ENCODE measurements around the gene LCTL. TPM values are rescaled to one million over a fixed set of nuclear protein-coding genes. Genes with fewer than 3 reads are reported as not detected.

LCTL gene
- total RNA-seq, 2 experiments from 2014 or later = not detected

- DNase-seq = no peak
- Mint-ChIP-seq H3K4me3 (no peak overlapping the region), H3K9me3 (no peaks in the 10 kb centered on the region), H3K27ac (no peak overlapping the region), H3K4me1 (ENCODE audit: low read depth) (no peaks in the 10 kb centered on the region), H3K27me3 (no peaks in the 10 kb centered on the region), H3K36me3 (ENCODE audit: low read depth) (no peaks in the 10 kb centered on the region)
- TF ChIP-seq CTCF (IDR thresholded peaks at IDR 0.05) = no peak
- POLR2A ChIA-PET = no interaction called here
- CTCF ChIA-PET = interaction anchor here (1.0 to 2.4 kb wide), 3 partner anchors 12 to 15 kb away, joined by 3 to 8 read pairs (median 4); no protein-coding TSS in a partner anchor
- no peak for ATAC-seq
- intact Hi-C loops (cut with micrococcal nuclease) = no loop called here
Observed at GRCh38 chr15:66567897-66568296, 2.1 kb upstream of the LCTL start.

GRCh38 chr15:66566963-66567531 lies 1.2 kb upstream of the LCTL start:
- ATAC-seq (peak; percentile 72), DNase-seq (peak; percentile 68)
- H3K36me3 Mint-ChIP-seq (ENCODE audit: low read depth) = no peaks in the 10 kb centered on the region
- intact Hi-C loops (cut with micrococcal nuclease) = no loop called here
- H3K27ac Mint-ChIP-seq = no peak overlapping the region
- H3K4me3 Mint-ChIP-seq = no peak overlapping the region
- peak; percentile 53 for TF ChIP-seq CTCF (IDR thresholded peaks at IDR 0.05)
- H3K4me1 Mint-ChIP-seq (ENCODE audit: low read depth) = no peaks in the 10 kb centered on the region
- ChIA-PET CTCF (interaction anchor here (0.6 to 2.4 kb wide), 5 partner anchors 12 to 20 kb away, joined by 3 to 8 read pairs (median 4); no protein-coding TSS in a partner anchor), POLR2A (no interaction called here)
- H3K27me3 Mint-ChIP-seq = no peaks in the 10 kb centered on the region
- no peaks in the 10 kb centered on the region for H3K9me3 Mint-ChIP-seq

- DNase-seq = no peak
- ChIA-PET CTCF (interaction anchor here (2.4 kb wide), 1 partner anchor 12 kb away, joined by 8 read pairs; no protein-coding TSS in a partner anchor), POLR2A (interaction anchor here (1.3 kb wide), 1 partner anchor 14 kb away, joined by 3 read pairs; no protein-coding TSS in a partner anchor)
- no peak for ATAC-seq
- intact Hi-C loops (cut with micrococcal nuclease) = no loop called here
- no peak for TF ChIP-seq CTCF (IDR thresholded peaks at IDR 0.05)
- Mint-ChIP-seq H3K4me1 (ENCODE audit: low read depth) (no peaks in the 10 kb centered on the region), H3K36me3 (ENCODE audit: low read depth) (no peaks in the 10 kb centered on the region), H3K9me3 (no peaks in the 10 kb centered on the region), H3K27me3 (no peaks in the 10 kb centered on the region), H3K27ac (no peak overlapping the region), H3K4me3 (no peak overlapping the region)
Observed at GRCh38 chr15:66565141-66565641, 607 bp downstream of the LCTL start.

GRCh38 chr15:66564136-66565041 lies 1.4 kb downstream of the LCTL start:
- intact Hi-C loops (cut with micrococcal nuclease) = no loop called here
- ATAC-seq (no peak), DNase-seq (no peak)
- no peak overlapping the region for H3K27ac Mint-ChIP-seq
- H3K9me3 Mint-ChIP-seq = no peaks in the 10 kb centered on the region
- no peak overlapping the region for H3K4me3 Mint-ChIP-seq
- no peaks in the 10 kb centered on the region for H3K27me3 Mint-ChIP-seq
- CTCF ChIA-PET = no interaction called here
- H3K36me3 Mint-ChIP-seq (ENCODE audit: low read depth) = no peaks in the 10 kb centered on the region
- no peak for TF ChIP-seq CTCF (IDR thresholded peaks at IDR 0.05)
- H3K4me1 Mint-ChIP-seq (ENCODE audit: low read depth) = no peaks in the 10 kb centered on the region
- POLR2A ChIA-PET = no interaction called here

Measured in activated CD8-positive, alpha-beta T cell treated with anti-CD3 and anti-CD28 coated beads for 36 hours (primary cell).